ENCODE measurements around the gene MYO19.

GRCh38 chr17:36542755-36543154 lies 8.1 kb upstream of the MYO19 start:
- no peak for TF ChIP-seq CTCF (IDR thresholded peaks at IDR 0.05; ENCODE audit: low read depth, low read length, missing input control)
- no peak for TF ChIP-seq YY1 (IDR thresholded peaks at IDR 0.05)
- no peak for TF ChIP-seq TAF1 (conservative IDR thresholded peaks at IDR 0.05)
- TF ChIP-seq MAX (IDR thresholded peaks at IDR 0.05), result no peak
- TF ChIP-seq JUND (IDR thresholded peaks at IDR 0.05), result no peak
- no peak for TF ChIP-seq SP1 (IDR thresholded peaks at IDR 0.05)
- no peak for TF ChIP-seq FOXA2 (IDR thresholded peaks at IDR 0.05)
